GM12873 (cell line): Measurements from ENCODE around the gene HDLBP.

ENCODE experiments used
- TF ChIP-seq, protein P1 (sequence below): IDR thresholded peaks from 2 replicates; pipeline ENCODE4 v1.5.1; 2012; ENCODE audit warnings: low read depth, mild to moderate bottlenecking, moderate library complexity, low read length, control low read depth; ENCODE audit not compliant: insufficient read depth; ENCODE audit errors: missing control alignments

Gene HDLBP

DNA sequence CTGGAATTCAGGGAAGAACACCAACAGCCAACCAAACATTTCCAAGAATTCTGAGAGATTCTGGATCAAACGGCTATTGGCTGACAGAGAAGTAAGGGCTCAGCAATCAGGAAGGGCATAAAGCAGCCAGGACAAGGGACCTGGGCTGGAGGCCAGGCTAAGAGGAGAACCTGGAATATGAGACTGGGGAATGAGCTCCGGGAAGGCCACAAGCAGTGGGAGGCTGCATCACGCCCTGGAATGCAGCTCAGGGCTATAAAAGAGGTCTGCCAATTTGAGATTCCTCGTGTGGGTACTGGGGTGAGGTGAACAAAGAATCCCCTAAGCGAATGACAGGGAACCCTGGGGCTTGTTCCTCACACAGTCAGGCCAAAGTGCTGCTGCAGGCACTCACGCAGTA is 66.6 kb downstream of the HDLBP start:
- TF ChIP-seq, protein P1, sequence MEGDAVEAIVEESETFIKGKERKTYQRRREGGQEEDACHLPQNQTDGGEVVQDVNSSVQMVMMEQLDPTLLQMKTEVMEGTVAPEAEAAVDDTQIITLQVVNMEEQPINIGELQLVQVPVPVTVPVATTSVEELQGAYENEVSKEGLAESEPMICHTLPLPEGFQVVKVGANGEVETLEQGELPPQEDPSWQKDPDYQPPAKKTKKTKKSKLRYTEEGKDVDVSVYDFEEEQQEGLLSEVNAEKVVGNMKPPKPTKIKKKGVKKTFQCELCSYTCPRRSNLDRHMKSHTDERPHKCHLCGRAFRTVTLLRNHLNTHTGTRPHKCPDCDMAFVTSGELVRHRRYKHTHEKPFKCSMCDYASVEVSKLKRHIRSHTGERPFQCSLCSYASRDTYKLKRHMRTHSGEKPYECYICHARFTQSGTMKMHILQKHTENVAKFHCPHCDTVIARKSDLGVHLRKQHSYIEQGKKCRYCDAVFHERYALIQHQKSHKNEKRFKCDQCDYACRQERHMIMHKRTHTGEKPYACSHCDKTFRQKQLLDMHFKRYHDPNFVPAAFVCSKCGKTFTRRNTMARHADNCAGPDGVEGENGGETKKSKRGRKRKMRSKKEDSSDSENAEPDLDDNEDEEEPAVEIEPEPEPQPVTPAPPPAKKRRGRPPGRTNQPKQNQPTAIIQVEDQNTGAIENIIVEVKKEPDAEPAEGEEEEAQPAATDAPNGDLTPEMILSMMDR, result no peak

DNA sequence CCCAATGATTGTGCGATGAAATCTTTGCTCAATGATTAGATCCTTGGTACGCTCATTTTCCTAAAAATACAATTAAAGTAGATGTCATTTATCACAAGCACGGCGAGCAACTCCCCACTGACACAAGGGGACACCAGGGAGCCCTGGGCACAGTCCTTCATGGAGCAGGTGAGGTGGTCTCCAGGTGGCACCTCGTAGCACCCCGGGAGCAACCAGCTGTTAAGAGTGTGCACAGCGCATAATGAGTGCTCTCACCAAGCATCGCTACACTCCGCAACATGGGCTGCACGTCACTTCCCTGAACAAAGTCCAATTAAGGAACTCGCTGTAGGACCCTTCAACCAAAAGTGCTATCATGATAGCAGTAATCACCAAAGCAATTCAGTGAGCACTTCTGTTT is 67.2 kb downstream of the HDLBP start:
- TF ChIP-seq, protein P1, result no peak

DNA sequence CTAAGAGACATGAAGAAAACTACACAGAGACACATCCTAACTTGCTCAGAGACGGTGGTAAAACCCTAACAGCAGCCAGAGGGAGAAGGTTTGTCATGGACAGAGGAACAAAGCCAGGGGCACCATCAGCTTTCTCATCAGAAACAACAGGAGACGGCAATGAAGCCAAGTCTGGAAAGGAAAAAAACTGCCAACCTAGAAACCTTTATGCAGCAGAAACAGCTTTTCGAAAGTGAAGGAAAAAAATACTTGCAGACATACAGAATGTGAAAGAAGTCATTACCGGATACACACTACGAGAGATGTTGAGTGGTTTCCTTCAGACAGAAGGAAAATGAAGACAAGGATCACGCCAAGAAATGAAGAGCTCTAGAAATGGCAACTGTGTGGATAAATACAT is 71.1 kb downstream of the HDLBP start:
- TF ChIP-seq, protein P1, result no peak

DNA sequence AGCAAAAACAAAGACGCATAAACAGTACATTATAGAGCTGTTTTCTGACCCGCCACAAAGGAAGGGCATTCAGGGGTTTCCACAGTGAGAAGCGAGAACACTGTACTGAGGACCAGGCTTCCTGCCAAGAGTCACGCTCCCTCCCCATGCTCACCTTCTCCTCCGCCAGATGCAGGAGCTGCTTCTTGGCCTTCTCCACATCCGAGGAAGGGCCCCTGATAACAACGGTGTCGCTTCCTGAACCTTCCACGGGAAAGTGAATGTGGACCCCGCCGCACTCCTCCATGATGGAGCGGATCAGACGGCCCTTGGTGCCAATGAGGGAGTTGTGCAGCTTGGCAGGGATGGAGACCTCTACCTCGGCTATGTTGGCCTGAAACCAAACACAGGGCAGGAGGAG is 73.2 kb downstream of the HDLBP start:
- TF ChIP-seq, protein P1, result no peak

DNA sequence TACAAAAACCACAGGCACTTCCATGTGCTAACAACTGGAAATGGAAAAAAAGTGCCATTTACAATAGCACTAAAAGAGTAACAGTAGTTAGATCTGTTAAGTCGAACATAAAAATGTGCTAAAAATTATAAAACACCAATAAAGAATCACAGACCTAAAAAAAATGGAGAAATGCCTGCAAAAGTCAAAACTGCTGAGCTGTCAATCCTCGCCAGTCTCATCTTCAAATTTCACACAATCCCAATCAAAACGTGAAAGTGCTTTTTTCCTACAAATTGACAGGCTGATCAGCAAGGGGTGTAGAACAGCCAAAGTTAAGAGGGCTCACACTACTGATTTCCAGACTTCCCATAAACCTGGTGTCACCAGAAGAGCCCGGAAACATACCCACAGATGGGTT is 73.8 kb downstream of the HDLBP start:
- TF ChIP-seq, protein P1, result no peak

DNA sequence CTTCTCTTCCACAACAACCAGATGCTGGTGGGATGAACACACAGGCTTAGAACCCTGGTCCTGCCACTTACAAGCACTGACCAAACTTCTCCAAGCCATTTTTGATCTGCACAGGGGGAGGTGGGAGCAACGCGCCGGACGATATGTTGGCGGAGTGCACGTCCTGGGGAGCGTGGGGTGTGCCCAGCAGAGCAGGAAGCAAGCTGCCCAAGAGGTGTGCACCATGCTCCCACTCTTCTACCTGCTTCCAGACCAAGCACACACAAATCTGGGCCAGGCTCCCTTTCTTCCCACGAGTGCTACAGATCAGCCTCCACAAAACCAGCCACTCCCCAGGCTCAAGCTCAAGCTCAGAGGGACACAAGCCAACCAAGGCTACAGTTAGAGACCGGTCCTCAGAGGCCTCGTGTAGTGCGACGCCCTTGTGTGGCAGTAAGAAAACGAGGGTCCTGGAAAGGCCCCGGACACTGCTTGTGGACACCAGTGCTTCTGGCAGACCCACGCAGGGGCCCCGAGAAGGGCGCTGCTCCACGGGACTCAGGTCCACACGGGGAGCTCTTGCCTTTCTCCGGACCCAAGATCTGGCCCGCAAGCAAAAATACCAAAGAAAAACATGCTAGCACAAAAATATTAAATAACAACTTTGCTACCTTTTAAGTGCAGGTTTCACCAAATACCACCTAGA is 75.0 kb downstream of the HDLBP start:
- TF ChIP-seq, protein P1, result no peak

DNA sequence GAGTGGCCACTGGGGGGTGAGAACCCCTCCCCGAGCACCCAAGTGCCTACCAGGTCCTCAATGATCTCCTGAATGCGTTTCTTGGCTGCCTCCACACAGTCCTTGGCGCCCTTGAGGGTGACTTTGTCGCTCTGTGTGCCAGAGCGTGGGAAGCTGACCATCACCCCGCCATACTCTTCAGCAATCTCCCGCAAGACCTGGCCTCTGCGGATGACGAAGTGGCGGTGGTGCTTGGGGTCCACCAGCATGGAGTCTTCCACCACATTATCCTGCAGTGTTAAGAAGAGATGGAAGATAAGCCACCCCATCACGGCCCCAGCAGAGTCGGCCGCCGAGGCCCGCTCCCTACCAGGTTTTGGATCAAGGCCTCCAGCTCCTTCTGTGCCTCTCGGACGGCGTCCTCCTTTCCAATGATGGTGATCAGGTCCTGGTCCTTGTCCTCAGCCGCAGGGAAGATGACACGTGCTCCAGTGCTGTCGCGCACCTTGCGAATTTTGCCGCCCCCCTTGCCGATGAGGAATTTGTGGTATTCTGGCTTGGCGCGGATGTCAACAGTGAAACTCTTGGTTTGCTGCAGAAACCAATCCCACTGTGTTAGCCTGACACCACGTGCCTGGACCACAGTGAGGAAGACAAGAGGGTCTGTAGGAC is 75.8 kb downstream of the HDLBP start:
- TF ChIP-seq, protein P1, result no peak
